Middle frontal gyrus (tissue), 1 donor: ENCODE measurements around the gene ABCC1.
"Not testable (repeated sequence)": the region's sequence is repeated elsewhere in the genome, so short reads cannot be mapped to it uniquely, and the experiment has no call there.

Experiments used
- DNase-seq: peaks from one replicate; pipeline ENCODE4 v3.0.0-alpha.2; 2015; ENCODE audit warnings: low spot score; ENCODE audit errors: extremely low spot score

ABCC1 gene

GRCh38 chr16:15949210-15950160, at the start of gene ABCC1:
Gene ABCC1 (plus strand): TSS chr16:15949616. CDS start chr16:15949752, 136 bp downstream.
- DNase-seq = no peak

GRCh38 chr16:15900357-15900756, 49.1 kb upstream of the ABCC1 start:
- no peak for DNase-seq

- no peak for DNase-seq
Observed at GRCh38 chr16:15900901-15901500, 48.4 kb upstream of the ABCC1 start.

- DNase-seq = no peak
Observed at GRCh38 chr16:15903960-15904359, 45.5 kb upstream of the ABCC1 start.

GRCh38 chr16:15906439-15906838, 43.0 kb upstream of the ABCC1 start:
- DNase-seq = no peak

GRCh38 chr16:15907863-15908478, 41.4 kb upstream of the ABCC1 start:
- no peak for DNase-seq

- no peak for DNase-seq
Observed at GRCh38 chr16:15911198-15911597, 38.2 kb upstream of the ABCC1 start.

- DNase-seq = no peak
Observed at GRCh38 chr16:15913046-15913698, 36.2 kb upstream of the ABCC1 start.

GRCh38 chr16:15915555-15916081, 33.8 kb upstream of the ABCC1 start:
- no peak for DNase-seq

- DNase-seq = no peak
Observed at GRCh38 chr16:15916323-15916722, 33.1 kb upstream of the ABCC1 start.

GRCh38 chr16:15918314-15918713, 31.1 kb upstream of the ABCC1 start:
- not testable (repeated sequence) for DNase-seq

- no peak for DNase-seq
Observed at GRCh38 chr16:15919331-15919730, 30.1 kb upstream of the ABCC1 start.

- no peak for DNase-seq
Observed at GRCh38 chr16:15924996-15925395, 24.4 kb upstream of the ABCC1 start.

GRCh38 chr16:15925631-15926030, 23.8 kb upstream of the ABCC1 start:
- DNase-seq = no peak

GRCh38 chr16:15928261-15929104, 20.9 kb upstream of the ABCC1 start:
- no peak for DNase-seq

GRCh38 chr16:15932939-15933338, 16.5 kb upstream of the ABCC1 start:
- DNase-seq = no peak

- DNase-seq = no peak
Observed at GRCh38 chr16:15933781-15934180, 15.6 kb upstream of the ABCC1 start.

GRCh38 chr16:15934991-15935390, 14.4 kb upstream of the ABCC1 start:
- DNase-seq = no peak

- DNase-seq = not testable (repeated sequence)
Observed at GRCh38 chr16:15936809-15937208, 12.6 kb upstream of the ABCC1 start.

- DNase-seq = no peak
Observed at GRCh38 chr16:15942931-15943690, 6.3 kb upstream of the ABCC1 start.
